HepG2 (cell line): ENCODE results near the gene OSTF1. TPM values are rescaled to one million over a fixed set of nuclear protein-coding genes. Genes with fewer than 3 reads are reported as not detected.
A peak's percentile ranks its signal among the peaks of the same experiment; 100 is the strongest.

Experiments used
- CCDC6 ChIP-seq: sonication (generic); formaldehyde crosslinking; IDR thresholded peaks from 2 replicates; pipeline ENCODE4 v1.8.1; 2022; ENCODE audit warnings: mild to moderate bottlenecking, missing genetic modification reagents, moderate library complexity
- EP300 ChIP-seq, 3 experiments: sonication (generic) in 1 of 3; formaldehyde crosslinking in 1 of 3; IDR thresholded peaks; 2 replicates each; pipeline versions ENCODE4 v1.5.1 to v1.6.1; 2011 to 2020; ENCODE audit warnings: low read depth in 2 of 3, low read length in 2 of 3, borderline replicate concordance in 1 of 3, improper control_type of control experiment in 1 of 3, mild to moderate bottlenecking in 1 of 3, missing genetic modification reagents in 1 of 3, moderate library complexity in 1 of 3
- GTF2F1 ChIP-seq: fragments of 150-350 bp; IDR thresholded peaks from 2 replicates; pipeline ENCODE4 v1.6.1; 2014; ENCODE audit warnings: low read length
- HDAC2 ChIP-seq: sonication (generic); formaldehyde crosslinking; IDR thresholded peaks from 2 replicates; pipeline ENCODE4 v1.4.0; 2020; ENCODE audit warnings: missing genetic modification reagents
- HIVEP1 ChIP-seq: sonication (generic); formaldehyde crosslinking; IDR thresholded peaks from 2 replicates; pipeline ENCODE4 v1.4.0; 2020; ENCODE audit warnings: mild to moderate bottlenecking, missing genetic modification reagents
- HNRNPK ChIP-seq: fragments of 200-400 bp; formaldehyde crosslinking; IDR thresholded peaks from 2 replicates; pipeline ENCODE4 v1.6.1; 2018; ENCODE audit warnings: low read length, low read depth, moderate library complexity, mild to moderate bottlenecking; ENCODE audit not compliant: poor library complexity, severe bottlenecking
- NONO ChIP-seq, 2 experiments: fragments of 450-650 bp in 1 of 2; sonication (generic) in 1 of 2; formaldehyde crosslinking in 1 of 2; IDR thresholded peaks in 1 of 2; conservative IDR thresholded peaks in 1 of 2; 2 replicates each; pipeline versions ENCODE4 v1.6.1 to v1.8.0; 2017 to 2022; ENCODE audit warnings: mild to moderate bottlenecking in 1 of 2, missing genetic modification reagents in 1 of 2, moderate library complexity in 1 of 2
- TP53 ChIP-seq: sonication (generic); formaldehyde crosslinking; conservative IDR thresholded peaks from 2 replicates; pipeline ENCODE4 v1.4.0; 2020; ENCODE audit warnings: missing genetic modification reagents
- ZNF207 ChIP-seq: fragments of 450-650 bp; IDR thresholded peaks from 2 replicates; pipeline ENCODE4 v1.6.1; 2016; ENCODE audit warnings: antibody characterized with exemption, borderline replicate concordance
- ZNF44 ChIP-seq: sonication (generic); formaldehyde crosslinking; IDR thresholded peaks from 2 replicates; pipeline ENCODE4 v1.5.1; 2020; ENCODE audit warnings: mild to moderate bottlenecking, missing genetic modification reagents
- ZNF619 ChIP-seq: sonication (generic); formaldehyde crosslinking; IDR thresholded peaks from 2 replicates; pipeline ENCODE4 v1.4.0; 2020; ENCODE audit warnings: mild to moderate bottlenecking, missing genetic modification reagents
- polyA plus RNA-seq, 8 experiments: library from polyadenylated mRNA; depleted of rRNA in 3 of 8; stranded (reverse) in 7 of 8; unstranded in 1 of 8; fragments of >200 nt; fragmentation: Illumina TruSeq in 4 of 8; extraction: Trizol in 4 of 8; gene quantifications; 2 replicates each; pipeline versions ENCODE4 v1.2.1 to v1.2.3, GENCODE V29; 2011 to 2016; ENCODE audit warnings: low read depth in 4 of 8, missing spikeins in 1 of 8, mixed read lengths in 1 of 8; ENCODE audit not compliant: insufficient read depth in 1 of 8
- total RNA-seq, 5 experiments: library from RNA; depleted of rRNA; stranded (reverse); fragments of >200 nt; fragmentation: Illumina TruSeq; extraction: Trizol; gene quantifications; 2 replicates each; pipeline ENCODE4 v1.2.3, GENCODE V29; 2016; ENCODE audit warnings: low read depth in 1 of 5
- TF ChIP-seq, protein P1 (sequence below): IDR thresholded peaks from 2 replicates; pipeline ENCODE4 v1.6.1; 2016; ENCODE audit warnings: control low read depth
- TF ChIP-seq, protein P2 (sequence below): IDR thresholded peaks from 2 replicates; pipeline ENCODE4 v1.6.1; 2018; ENCODE audit warnings: missing genetic modification reagents, mild to moderate bottlenecking, missing compliant biosample characterization
- TF ChIP-seq, protein P3 (sequence below): sonication (generic); formaldehyde crosslinking; IDR thresholded peaks from 2 replicates; pipeline ENCODE4 v1.9.0; 2022; ENCODE audit warnings: low read depth, missing genetic modification reagents
- TF ChIP-seq, protein P4 (sequence below): sonication (generic); formaldehyde crosslinking; IDR thresholded peaks from one replicate; pipeline ENCODE4 v1.5.1; 2020; ENCODE audit warnings: mild to moderate bottlenecking, missing genetic modification reagents; ENCODE audit errors: not compliant biosample characterization

Gene OSTF1
- total and polyA plus RNA-seq, 2 of the 13 experiments (the other 11 are each of a cell fraction or from before 2014, with no cell fraction given), result 16.8 to 39.0 TPM

DNA sequence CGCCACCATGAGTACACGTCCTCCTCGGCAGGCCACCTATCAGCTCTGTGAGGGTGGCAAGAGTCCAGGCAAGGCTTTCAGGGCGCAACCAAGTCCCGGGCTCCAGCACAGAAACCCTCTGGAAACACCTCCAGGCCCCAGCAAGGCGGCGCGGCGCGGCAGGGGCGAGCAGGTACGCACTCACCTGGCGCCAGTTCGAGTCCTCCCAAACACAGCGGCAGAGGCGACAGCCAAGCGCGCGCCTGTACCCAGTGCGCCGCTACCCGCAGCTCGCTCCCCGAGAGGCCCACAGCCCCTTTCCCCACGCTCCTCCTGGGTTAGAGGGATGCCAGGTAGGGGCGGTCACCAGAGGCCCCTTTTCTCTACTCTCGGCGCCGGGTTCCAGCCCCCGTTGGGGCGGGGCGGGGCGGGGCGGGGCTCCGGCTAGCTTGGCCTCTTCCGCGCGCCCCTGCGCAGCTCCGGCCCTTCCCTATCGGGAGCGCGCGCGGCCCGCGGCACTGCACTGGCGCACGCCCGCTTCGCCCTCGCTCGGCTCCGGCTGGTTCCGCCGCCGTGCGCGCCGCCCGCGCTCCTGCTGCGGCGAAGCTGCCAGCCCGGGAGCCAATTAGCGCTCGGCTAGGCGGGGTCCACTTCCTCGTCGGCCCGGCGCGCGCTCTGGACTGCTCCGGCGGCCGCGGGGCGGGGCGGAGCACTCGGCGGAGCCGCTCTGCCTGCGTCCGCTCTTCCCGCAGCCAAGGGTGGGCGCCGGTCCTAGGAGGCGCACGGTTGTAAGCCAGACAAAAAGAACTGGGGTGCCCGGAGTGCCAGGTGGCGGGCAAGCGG, at the start of gene OSTF1, which contains the start of gene NMRK1 (continued):
- TF ChIP-seq, protein P1, sequence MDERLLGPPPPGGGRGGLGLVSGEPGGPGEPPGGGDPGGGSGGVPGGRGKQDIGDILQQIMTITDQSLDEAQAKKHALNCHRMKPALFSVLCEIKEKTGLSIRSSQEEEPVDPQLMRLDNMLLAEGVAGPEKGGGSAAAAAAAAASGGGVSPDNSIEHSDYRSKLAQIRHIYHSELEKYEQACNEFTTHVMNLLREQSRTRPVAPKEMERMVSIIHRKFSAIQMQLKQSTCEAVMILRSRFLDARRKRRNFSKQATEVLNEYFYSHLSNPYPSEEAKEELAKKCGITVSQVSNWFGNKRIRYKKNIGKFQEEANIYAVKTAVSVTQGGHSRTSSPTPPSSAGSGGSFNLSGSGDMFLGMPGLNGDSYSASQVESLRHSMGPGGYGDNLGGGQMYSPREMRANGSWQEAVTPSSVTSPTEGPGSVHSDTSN, result no peak
- no peak for TF ChIP-seq NONO (IDR thresholded peaks at IDR 0.05)
- TF ChIP-seq NONO (CRISPR knock-in tag; conservative IDR thresholded peaks at IDR 0.05), result peak; percentile 76
- TF ChIP-seq EP300 (IDR thresholded peaks at IDR 0.05; ENCODE audit: low read depth in 2 of 2, low read length in 2 of 2), result 0 out of 4 replicates have a peak, but pooled peaks of 1 of the 2 experiments have one; percentile 17
- TF ChIP-seq EP300 (CRISPR knock-in tag; IDR thresholded peaks at IDR 0.05; ENCODE audit: borderline replicate concordance), result no peak
- TF ChIP-seq, protein P2, sequence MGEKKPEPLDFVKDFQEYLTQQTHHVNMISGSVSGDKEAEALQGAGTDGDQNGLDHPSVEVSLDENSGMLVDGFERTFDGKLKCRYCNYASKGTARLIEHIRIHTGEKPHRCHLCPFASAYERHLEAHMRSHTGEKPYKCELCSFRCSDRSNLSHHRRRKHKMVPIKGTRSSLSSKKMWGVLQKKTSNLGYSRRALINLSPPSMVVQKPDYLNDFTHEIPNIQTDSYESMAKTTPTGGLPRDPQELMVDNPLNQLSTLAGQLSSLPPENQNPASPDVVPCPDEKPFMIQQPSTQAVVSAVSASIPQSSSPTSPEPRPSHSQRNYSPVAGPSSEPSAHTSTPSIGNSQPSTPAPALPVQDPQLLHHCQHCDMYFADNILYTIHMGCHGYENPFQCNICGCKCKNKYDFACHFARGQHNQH (CRISPR knock-in tag), result no peak; the same call in 1 of the 2 replicates
- TF ChIP-seq, protein P3, sequence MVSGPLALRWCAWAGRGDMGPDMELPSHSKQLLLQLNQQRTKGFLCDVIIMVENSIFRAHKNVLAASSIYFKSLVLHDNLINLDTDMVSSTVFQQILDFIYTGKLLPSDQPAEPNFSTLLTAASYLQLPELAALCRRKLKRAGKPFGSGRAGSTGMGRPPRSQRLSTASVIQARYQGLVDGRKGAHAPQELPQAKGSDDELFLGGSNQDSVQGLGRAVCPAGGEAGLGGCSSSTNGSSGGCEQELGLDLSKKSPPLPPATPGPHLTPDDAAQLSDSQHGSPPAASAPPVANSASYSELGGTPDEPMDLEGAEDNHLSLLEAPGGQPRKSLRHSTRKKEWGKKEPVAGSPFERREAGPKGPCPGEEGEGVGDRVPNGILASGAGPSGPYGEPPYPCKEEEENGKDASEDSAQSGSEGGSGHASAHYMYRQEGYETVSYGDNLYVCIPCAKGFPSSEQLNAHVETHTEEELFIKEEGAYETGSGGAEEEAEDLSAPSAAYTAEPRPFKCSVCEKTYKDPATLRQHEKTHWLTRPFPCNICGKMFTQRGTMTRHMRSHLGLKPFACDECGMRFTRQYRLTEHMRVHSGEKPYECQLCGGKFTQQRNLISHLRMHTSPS, result no peak
- peak; percentile 6 for TF ChIP-seq HNRNPK
- no peak for TF ChIP-seq ZNF619 (CRISPR knock-in tag)
- 0 out of 2 replicates have a peak, but pooled peaks have one; percentile 11 for TF ChIP-seq HDAC2
- peak; percentile 28; the same call in 1 of the 2 replicates for TF ChIP-seq CCDC6 (CRISPR knock-in tag)
- TF ChIP-seq ZNF44 (CRISPR knock-in tag), result no peak
- no peak for TF ChIP-seq GTF2F1
- no peak for TF ChIP-seq TP53
- TF ChIP-seq, protein P4, sequence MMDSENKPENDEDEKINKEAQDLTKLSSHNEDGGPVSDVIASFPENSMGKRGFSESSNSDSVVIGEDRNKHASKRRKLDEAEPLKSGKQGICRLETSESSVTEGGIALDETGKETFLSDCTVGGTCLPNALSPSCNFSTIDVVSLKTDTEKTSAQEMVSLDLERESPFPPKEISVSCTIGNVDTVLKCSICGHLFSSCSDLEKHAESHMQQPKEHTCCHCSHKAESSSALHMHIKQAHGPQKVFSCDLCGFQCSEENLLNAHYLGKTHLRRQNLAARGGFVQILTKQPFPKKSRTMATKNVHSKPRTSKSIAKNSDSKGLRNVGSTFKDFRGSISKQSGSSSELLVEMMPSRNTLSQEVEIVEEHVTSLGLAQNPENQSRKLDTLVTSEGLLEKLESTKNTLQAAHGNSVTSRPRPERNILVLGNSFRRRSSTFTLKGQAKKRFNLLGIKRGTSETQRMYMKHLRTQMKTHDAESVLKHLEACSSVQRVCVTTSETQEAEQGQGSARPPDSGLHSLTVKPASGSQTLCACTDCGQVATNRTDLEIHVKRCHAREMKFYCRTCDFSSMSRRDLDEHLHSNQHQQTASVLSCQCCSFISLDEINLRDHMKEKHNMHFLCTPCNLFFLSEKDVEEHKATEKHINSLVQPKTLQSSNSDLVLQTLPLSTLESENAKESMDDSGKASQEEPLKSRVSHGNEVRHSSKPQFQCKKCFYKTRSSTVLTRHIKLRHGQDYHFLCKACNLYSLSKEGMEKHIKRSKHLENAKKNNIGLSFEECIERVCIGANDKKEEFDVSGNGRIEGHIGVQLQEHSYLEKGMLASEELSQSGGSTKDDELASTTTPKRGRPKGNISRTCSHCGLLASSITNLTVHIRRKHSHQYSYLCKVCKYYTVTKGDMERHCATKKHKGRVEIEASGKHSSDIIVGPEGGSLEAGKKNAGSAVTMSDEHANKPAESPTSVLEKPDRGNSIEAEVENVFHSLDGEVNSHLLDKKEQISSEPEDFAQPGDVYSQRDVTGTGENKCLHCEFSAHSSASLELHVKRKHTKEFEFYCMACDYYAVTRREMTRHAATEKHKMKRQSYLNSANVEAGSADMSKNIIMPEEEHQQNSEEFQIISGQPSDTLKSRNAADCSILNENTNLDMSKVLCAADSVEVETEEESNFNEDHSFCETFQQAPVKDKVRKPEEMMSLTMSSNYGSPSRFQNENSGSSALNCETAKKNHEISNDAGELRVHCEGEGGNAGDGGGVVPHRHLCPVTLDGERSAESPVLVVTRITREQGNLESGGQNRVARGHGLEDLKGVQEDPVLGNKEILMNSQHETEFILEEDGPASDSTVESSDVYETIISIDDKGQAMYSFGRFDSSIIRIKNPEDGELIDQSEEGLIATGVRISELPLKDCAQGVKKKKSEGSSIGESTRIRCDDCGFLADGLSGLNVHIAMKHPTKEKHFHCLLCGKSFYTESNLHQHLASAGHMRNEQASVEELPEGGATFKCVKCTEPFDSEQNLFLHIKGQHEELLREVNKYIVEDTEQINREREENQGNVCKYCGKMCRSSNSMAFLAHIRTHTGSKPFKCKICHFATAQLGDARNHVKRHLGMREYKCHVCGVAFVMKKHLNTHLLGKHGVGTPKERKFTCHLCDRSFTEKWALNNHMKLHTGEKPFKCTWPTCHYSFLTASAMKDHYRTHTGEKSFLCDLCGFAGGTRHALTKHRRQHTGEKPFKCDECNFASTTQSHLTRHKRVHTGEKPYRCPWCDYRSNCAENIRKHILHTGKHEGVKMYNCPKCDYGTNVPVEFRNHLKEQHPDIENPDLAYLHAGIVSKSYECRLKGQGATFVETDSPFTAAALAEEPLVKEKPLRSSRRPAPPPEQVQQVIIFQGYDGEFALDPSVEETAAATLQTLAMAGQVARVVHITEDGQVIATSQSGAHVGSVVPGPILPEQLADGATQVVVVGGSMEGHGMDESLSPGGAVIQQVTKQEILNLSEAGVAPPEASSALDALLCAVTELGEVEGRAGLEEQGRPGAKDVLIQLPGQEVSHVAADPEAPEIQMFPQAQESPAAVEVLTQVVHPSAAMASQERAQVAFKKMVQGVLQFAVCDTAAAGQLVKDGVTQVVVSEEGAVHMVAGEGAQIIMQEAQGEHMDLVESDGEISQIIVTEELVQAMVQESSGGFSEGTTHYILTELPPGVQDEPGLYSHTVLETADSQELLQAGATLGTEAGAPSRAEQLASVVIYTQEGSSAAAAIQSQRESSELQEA (CRISPR knock-in tag), result no peak
- no peak for TF ChIP-seq HIVEP1
- TF ChIP-seq ZNF207, result no peak
